PC-3 (cell line): ENCODE data around the gene SPATC1L. TPM values are rescaled to one million over a fixed set of nuclear protein-coding genes. Genes with fewer than 3 reads are reported as not detected.

Experiments
- ATAC-seq: fragments of 200-7000 bp; cut with Tn5 transposase; 2 replicates; pipeline ENCODE4 v1.9.1; 2020; ENCODE audit warnings: mild to moderate bottlenecking, moderate library complexity
- BruUV-seq: library from RNA; stranded (reverse); fragments of 400-500 nt; replicated peaks from 2 replicates; lab custom pipeline; 2021; lab: Mats Ljungman, UMichigan
- CTCF ChIA-PET: fragments of 300-600 bp; sonication (Branson Sonifier 250); formaldehyde crosslinking; loops from one replicate; lab custom pipeline; 2022; ENCODE audit warnings: antibody characterized with exemption; lab: Charles Lee
- POLR2A ChIA-PET: fragments of 300-600 bp; sonication (Branson Sonifier 250); formaldehyde crosslinking; loops from one replicate; lab custom pipeline; 2022; ENCODE audit warnings: antibody characterized with exemption; ENCODE audit not compliant: unreplicated experiment; lab: Charles Lee
- DNase-seq: peaks from one replicate; pipeline ENCODE4 v3.0.0-alpha.2; 2015
- H2AFZ ChIP-seq: fragments of 300-600 bp; sonication (generic); 2 replicates; pipeline ENCODE4 v1.6.0; 2016; ENCODE audit warnings: antibody characterized with exemption, low read length
- H3F3A ChIP-seq: fragments of 300-600 bp; sonication (generic); one replicate; pipeline ENCODE4 v1.6.0; 2017; ENCODE audit warnings: antibody characterized with exemption, low read length, control low read depth, mild to moderate bottlenecking; ENCODE audit not compliant: unreplicated experiment
- H3K27ac ChIP-seq: fragments of 300-600 bp; sonication (generic); 2 replicates; pipeline ENCODE4 v1.5.1; 2016; ENCODE audit warnings: mild to moderate bottlenecking, low read length
- H3K27me3 ChIP-seq: fragments of 300-600 bp; sonication (generic); 2 replicates; pipeline ENCODE4 v1.6.1; 2016; ENCODE audit warnings: low read length, mixed read lengths
- H3K36me3 ChIP-seq: fragments of 300-600 bp; sonication (generic); 2 replicates; pipeline ENCODE4 v1.6.1; 2016; ENCODE audit warnings: low read depth, mixed run types, low read length, mixed read lengths
- H3K4me1 ChIP-seq: fragments of 300-600 bp; sonication (generic); 2 replicates; pipeline ENCODE4 v1.5.1; 2016; ENCODE audit warnings: low read length; ENCODE audit not compliant: insufficient read depth
- H3K4me2 ChIP-seq: fragments of 300-600 bp; sonication (generic); 2 replicates; pipeline ENCODE4 v1.6.0; 2016; ENCODE audit warnings: low read length
- H3K4me3 ChIP-seq: fragments of 300-600 bp; sonication (generic); 2 replicates; pipeline ENCODE4 v1.5.1; 2016; ENCODE audit warnings: mild to moderate bottlenecking, low read length, mixed read lengths
- H3K79me2 ChIP-seq: fragments of 300-600 bp; sonication (generic); 2 replicates; pipeline ENCODE4 v1.6.1; 2017; ENCODE audit warnings: low read length, mixed read lengths
- H3K9ac ChIP-seq: fragments of 300-600 bp; sonication (generic); 2 replicates; pipeline ENCODE4 v1.6.0; 2016; ENCODE audit warnings: mild to moderate bottlenecking, low read length
- H3K9me2 ChIP-seq: fragments of 300-600 bp; sonication (generic); replicated peaks from 2 replicates; pipeline ENCODE4 v1.6.1; 2016; ENCODE audit warnings: mixed run types, low read length, mixed read lengths
- H3K9me3 ChIP-seq: fragments of 300-600 bp; sonication (generic); 2 replicates; pipeline ENCODE4 v1.6.1; 2016; ENCODE audit warnings: low read length, mixed read lengths
- H4K20me1 ChIP-seq: fragments of 300-600 bp; sonication (generic); 2 replicates; pipeline ENCODE4 v1.6.1; 2016; ENCODE audit warnings: low read length, mixed read lengths
- CTCF ChIP-seq: fragments of 300-600 bp; sonication (generic); conservative IDR thresholded peaks from 2 replicates; pipeline ENCODE4 v1.5.1; 2017; ENCODE audit warnings: antibody characterized with exemption, low read depth, mild to moderate bottlenecking, low read length
- EZH2 ChIP-seq: fragments of 300-600 bp; sonication (generic); IDR thresholded peaks from one replicate; pipeline ENCODE4 v1.6.1; 2017; ENCODE audit warnings: antibody characterized with exemption, mild to moderate bottlenecking, low read length; ENCODE audit not compliant: unreplicated experiment
- EZH2phosphoT487 ChIP-seq: fragments of 300-600 bp; sonication (generic); IDR thresholded peaks from 2 replicates; pipeline ENCODE4 v1.6.1; 2018; ENCODE audit warnings: mild to moderate bottlenecking, antibody characterized with exemption, low read length, borderline replicate concordance
- intact Hi-C: fragments of 100-400 bp; cut with micrococcal nuclease; formaldehyde crosslinking; loops from 2 replicates; pipeline ENCODE4 v1.9.0; 2023
- total RNA-seq: library from RNA; depleted of rRNA; stranded (reverse); fragments of >200 nt; gene quantifications from 2 replicates; pipeline ENCODE4 v1.2.3, GENCODE V29; 2014

Gene SPATC1L
- total RNA-seq, 1 experiment from 2014 or later, result 41.7 TPM

GRCh38 chr21:46128106-46128932 lies 55.9 kb downstream of the SPATC1L start:
- H3K9me3 ChIP-seq, result no peaks in the 10 kb centered on the region
- no TSS peak for BruUV-seq
- TF ChIP-seq CTCF (no peak), EZH2 (no peak), EZH2phosphoT487 (no peak)
- H4K20me1 ChIP-seq, result no peaks in the 10 kb centered on the region
- H3K9ac ChIP-seq, result no peak overlapping the region
- ChIA-PET POLR2A (no interaction called here), CTCF (no interaction called here)
- H3K79me2 ChIP-seq, result no peaks in the 10 kb centered on the region
- no peak overlapping the region for H2AFZ ChIP-seq
- no peaks in the 10 kb centered on the region for H3K9me2 ChIP-seq
- H3K27ac ChIP-seq, result no peak overlapping the region
- DNase-seq (no peak), ATAC-seq (no peak)
- H3K4me3 ChIP-seq, result no peak overlapping the region
- H3F3A ChIP-seq, result no peaks in the 10 kb centered on the region
- intact Hi-C loops, result no loop called here
- H3K36me3 ChIP-seq, result peaks cover 32% of the 10 kb centered on the region
- no peaks in the 10 kb centered on the region for H3K27me3 ChIP-seq
- H3K4me2 ChIP-seq, result no peak overlapping the region
- no peaks in the 10 kb centered on the region for H3K4me1 ChIP-seq

GRCh38 chr21:46127239-46128105 lies 56.8 kb downstream of the SPATC1L start:
- ChIA-PET POLR2A (no interaction called here), CTCF (no interaction called here)
- Histone ChIP-seq H3K27me3 (no peaks in the 10 kb centered on the region), H4K20me1 (no peaks in the 10 kb centered on the region), H3K27ac (no peak overlapping the region), H3K4me2 (no peak overlapping the region), H3K9me2 (no peaks in the 10 kb centered on the region), H2AFZ (no peak overlapping the region), H3K4me3 (no peak overlapping the region), H3F3A (no peaks in the 10 kb centered on the region), H3K79me2 (no peaks in the 10 kb centered on the region), H3K9ac (no peak overlapping the region), H3K4me1 (peaks cover 3% of the 10 kb centered on the region), H3K36me3 (peaks cover 34% of the 10 kb centered on the region), H3K9me3 (no peaks in the 10 kb centered on the region)
- TF ChIP-seq EZH2 (no peak), CTCF (no peak), EZH2phosphoT487 (no peak)
- no peak for ATAC-seq
- intact Hi-C loops, result no loop called here
- DNase-seq, result no peak
- BruUV-seq, result no TSS peak
